HG02678 (cell line): ENCODE data around the gene C16orf96.

Experiments used
- ATAC-seq: cut with Tn5 transposase; IDR thresholded peaks from one replicate; pipeline ENCODE4 v1.9.1; 2021; ENCODE audit warnings: mild to moderate bottlenecking, moderate library complexity; ENCODE audit not compliant: unreplicated experiment

Gene C16orf96

DNA sequence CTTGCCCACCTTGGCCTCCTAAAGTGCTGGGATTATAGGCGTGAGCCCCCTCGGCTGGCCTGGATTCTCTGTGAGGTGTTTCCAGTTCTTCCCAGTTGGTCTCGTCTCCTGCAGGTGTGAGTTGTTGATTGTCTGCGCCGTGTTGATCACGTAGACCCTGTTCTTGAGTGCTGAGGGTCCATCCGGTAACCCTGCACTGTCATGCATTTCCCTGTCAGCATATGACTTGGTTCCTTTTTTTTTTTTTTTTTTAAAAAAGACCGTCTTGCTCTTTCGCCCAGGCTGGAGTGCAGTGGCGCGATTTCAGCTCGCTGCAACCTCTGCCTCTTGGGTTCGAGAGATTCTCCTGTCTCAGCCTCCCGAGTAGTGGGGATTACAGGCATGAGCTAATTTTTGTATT lies 85.8 kb downstream of the C16orf96 start:
- no peak for ATAC-seq

DNA sequence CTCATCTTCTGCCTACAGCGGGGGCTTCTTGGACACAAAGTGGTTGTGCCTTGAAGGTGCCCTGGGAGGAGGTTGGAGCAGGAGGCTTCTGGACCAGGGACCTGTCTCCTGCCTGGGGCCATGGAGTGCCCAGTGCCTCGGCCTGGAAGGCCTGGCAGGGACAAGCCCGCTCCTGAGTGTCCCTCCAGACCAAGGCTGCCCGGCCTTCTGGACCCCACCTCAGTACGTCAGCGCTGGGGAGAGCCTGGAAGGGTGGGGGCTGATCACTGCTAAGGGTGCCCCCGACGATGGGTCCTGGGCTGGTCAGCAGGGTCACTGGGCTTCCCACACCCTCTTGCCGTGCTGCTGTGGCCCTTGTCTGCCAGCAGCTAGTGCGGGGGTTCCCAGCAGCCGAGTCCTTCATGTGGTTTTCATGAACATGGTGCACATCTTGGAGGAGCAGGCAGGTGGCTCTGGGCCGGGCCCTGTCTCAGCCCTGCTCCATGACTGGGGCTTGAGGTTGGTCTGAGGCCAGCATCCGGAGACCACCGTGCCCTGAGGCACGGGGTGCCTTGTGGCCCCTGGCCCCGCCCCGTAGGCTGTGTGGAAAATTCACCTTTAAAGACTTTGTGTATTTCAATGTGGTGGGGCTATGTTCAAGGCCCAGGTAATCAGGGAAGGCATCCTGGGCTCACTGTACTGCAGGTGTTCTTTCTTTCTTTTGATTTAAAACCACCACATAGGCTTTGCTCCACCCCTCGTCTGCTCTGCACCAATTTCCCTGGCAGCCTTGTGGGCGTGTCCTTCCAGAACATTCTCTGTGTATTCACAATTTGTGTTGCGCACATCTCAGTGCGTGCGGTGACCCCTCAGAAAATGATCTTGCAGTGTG lies 90.9 kb downstream of the C16orf96 start:
- ATAC-seq = no peak

DNA sequence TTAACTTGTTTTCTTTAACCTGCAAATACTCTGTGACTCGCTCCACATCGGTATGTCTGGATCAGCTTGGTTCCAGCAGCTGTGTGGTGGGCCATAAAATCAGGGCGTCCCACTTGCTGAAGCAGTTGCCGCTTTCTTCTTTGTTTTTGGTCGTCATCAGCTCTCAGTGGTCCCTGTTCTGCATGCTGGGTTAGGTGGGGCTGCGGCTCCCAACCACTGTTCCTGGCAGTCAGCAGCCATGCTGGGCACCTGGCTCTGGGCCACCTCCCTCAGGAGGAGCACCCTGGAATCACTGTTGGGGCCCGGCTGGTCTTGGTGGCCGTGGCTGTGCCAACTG lies 91.5 kb downstream of the C16orf96 start:
- ATAC-seq = no peak

DNA sequence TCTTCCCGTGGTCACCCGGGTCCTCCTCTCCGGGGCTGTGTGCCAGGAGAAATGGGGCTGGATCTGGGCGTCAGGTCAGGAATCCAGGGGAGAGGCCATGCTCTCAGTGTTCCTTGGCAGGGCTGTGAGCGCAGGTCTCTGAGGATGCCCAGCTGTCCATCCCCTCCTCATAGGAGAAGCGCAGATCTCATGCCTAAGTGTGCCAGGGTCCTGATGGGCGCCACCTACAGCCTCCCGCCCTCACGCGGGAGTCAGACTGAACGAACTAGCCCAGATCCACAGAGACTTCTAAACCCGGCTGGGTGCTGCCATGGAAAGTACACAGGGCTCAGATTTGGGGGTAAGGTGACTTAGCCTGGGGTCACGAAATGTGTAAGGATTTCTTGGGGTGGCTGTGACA lies 92.8 kb downstream of the C16orf96 start:
- no peak for ATAC-seq

DNA sequence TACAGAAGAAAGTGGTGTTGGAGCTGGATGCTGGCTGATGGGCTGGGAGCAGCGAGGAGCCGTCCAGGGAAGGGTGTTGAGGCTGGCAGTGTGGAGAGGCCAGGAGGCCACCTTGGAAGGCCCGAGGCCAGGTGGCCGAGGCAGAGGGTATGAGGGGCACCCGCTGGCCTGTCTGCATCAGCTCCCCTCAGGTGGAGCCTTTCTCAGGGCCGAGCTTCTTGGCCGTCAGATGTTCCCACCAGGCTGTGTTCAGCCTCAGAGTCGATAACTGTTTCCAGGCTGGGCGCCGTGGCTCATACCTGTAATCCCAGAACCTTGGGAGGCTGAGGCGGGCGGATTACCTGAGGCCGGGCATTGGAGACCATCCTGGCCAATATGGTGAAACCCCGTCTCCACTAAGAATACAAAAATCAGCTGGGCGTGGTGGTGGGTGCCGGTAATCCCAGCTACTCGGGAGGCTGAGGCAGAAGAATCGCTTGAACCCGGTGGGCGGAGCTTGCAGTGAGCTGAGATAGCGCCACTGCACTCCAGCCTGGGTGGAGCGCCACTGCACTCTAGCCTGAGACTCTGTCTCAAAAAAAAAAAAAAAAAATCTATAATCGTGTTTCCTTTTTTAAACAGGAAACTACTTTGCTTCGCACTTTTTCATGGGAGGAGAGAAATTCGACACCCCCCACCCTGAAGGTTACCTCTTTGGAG lies 93.8 kb downstream of the C16orf96 start:
- no peak for ATAC-seq
